HCT116 (cell line): ENCODE results near the gene PTPN13.

Experiments used
- CTCF ChIP-seq, 3 experiments: fragments of 200-600 bp in 1 of 3; sonication (generic) in 1 of 3; IDR thresholded peaks in 2 of 3; conservative IDR thresholded peaks in 1 of 3; 2 replicates each; pipeline ENCODE4 v1.5.1; 2012 to 2017; ENCODE audit warnings: low read depth in 2 of 3, low read length in 2 of 3, antibody characterized with exemption in 1 of 3, borderline replicate concordance in 1 of 3, control low read depth in 1 of 3, mild to moderate bottlenecking in 1 of 3, mixed read lengths in 1 of 3, mixed run types in 1 of 3, moderate library complexity in 1 of 3; ENCODE audit not compliant: insufficient read depth in 1 of 3
- EGR1 ChIP-seq: IDR thresholded peaks from 2 replicates; pipeline ENCODE4 v1.6.1; 2012; ENCODE audit warnings: low read depth
- EZH2 ChIP-seq: fragments of 200-600 bp; sonication (generic); IDR thresholded peaks from 2 replicates; pipeline ENCODE4 v1.6.1; 2017; ENCODE audit warnings: antibody characterized with exemption, mixed run types
- POLR2AphosphoS5 ChIP-seq: IDR thresholded peaks from 2 replicates; pipeline ENCODE4 v1.6.1; 2011; ENCODE audit warnings: mild to moderate bottlenecking, low read depth, low read length, moderate library complexity
- RAD21 ChIP-seq: IDR thresholded peaks from 2 replicates; pipeline ENCODE4 v1.6.1; 2012; ENCODE audit warnings: low read depth, mild to moderate bottlenecking
- SIN3A ChIP-seq: IDR thresholded peaks from 2 replicates; pipeline ENCODE4 v1.6.1; 2012; ENCODE audit warnings: low read depth
- YY1 ChIP-seq: IDR thresholded peaks from 2 replicates; pipeline ENCODE4 v1.6.1; 2011; ENCODE audit warnings: low read length, low read depth, moderate library complexity, mild to moderate bottlenecking; ENCODE audit not compliant: insufficient replicate concordance; ENCODE audit errors: extremely low read depth

GRCh38 chr4:86564795-86565194 is 29.3 kb upstream of the PTPN13 start:
- TF ChIP-seq CTCF (IDR thresholded peaks at IDR 0.05 in 2 of 3, conservative IDR thresholded peaks at IDR 0.05 in 1 of 3; ENCODE audit: borderline replicate concordance in 1 of 3, insufficient read depth in 1 of 3, low read depth in 2 of 3, low read length in 2 of 3) (peak in 1 of 3 experiments; percentile 32; a peak in 1 of 6 replicates), EZH2 (no peak), EGR1 (no peak), SIN3A (no peak), RAD21 (peak; percentile 23; the same call in 1 of the 2 replicates), YY1 (no peak), POLR2AphosphoS5 (no peak)
